ENCODE data around the gene WNT4.

Gene WNT4

DNA sequence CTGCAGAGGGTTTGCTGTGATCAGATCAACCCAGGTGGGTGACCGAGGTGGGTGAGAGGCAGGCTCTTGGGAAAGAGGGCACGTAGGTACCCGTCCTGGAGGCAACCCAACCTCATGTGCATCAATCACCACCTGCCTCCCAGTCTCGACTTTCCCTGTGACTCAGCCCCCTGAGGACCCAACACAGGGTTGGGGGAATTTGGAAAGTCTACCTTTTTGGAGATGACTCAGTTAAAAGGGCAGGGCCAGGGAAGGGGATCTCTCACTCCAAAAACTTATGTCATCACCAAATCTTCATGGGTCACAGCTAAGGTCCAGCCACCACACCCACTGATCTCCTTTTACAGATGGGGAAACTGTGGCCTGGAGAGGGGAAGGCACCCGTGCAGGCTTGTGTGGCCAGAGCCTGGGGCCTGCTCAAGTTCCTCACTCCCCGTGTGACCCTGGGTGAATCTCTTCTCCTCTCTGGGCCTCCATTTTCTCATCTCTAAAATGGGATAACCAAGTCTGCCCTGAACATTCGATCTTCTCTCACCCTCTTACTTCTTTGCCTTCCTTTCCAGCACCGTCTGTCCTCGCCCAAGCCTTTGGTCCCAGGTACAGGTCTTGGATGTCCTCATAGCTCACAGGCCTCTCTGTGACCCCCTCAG is 34.6 kb upstream of the WNT4 start:
- H3K4me1 ChIP-seq (ENCODE audit: insufficient read depth, low read length): no peaks in the 10 kb centered on the region
- H3K4me3 ChIP-seq (ENCODE audit: low read depth in 1 of 2, low read length in 2 of 2): no peak overlapping the region
- no peaks in the 10 kb centered on the region for H3K9me3 ChIP-seq (ENCODE audit: low read length)
- H3K9ac ChIP-seq (ENCODE audit: low read length): no peak overlapping the region
- no peaks in the 10 kb centered on the region for H3K36me3 ChIP-seq (ENCODE audit: insufficient read depth, low read length)
- no peaks in the 10 kb centered on the region for H3K27me3 ChIP-seq (ENCODE audit: control insufficient read depth in 1 of 2, insufficient read depth in 2 of 2, low read length in 2 of 2)
- H3K27ac ChIP-seq (ENCODE audit: low read depth, low read length): no peak overlapping the region

DNA sequence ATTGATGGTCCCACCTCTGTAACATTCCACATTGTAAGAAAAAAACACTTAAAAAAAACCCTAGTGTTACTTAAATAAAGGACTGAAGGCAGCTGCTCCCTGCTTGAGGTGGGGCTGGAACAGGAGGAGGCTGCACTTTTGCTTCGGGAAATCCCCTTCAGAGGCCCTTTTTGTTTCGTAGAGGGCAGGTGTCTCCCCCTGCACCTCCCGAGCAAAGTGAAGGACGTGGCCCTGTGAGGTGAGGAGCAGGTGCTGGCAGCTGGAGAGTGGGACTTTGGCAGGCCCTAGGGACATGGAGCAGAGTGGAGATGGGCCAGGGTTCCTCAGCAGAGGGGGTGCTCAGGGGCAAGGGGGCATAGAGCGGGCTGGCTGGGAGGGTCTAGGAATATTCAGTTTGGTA is 33.4 kb upstream of the WNT4 start:
- H3K9ac ChIP-seq (ENCODE audit: low read length): no peak overlapping the region
- no peak overlapping the region for H3K27ac ChIP-seq (ENCODE audit: low read depth, low read length)
- H3K4me1 ChIP-seq (ENCODE audit: insufficient read depth, low read length): no peaks in the 10 kb centered on the region
- H3K4me3 ChIP-seq (ENCODE audit: low read depth in 1 of 2, low read length in 2 of 2): no peak overlapping the region
- H3K9me3 ChIP-seq (ENCODE audit: low read length): no peaks in the 10 kb centered on the region
- no peaks in the 10 kb centered on the region for H3K27me3 ChIP-seq (ENCODE audit: control insufficient read depth in 1 of 2, insufficient read depth in 2 of 2, low read length in 2 of 2)
- no peaks in the 10 kb centered on the region for H3K36me3 ChIP-seq (ENCODE audit: insufficient read depth, low read length)

DNA sequence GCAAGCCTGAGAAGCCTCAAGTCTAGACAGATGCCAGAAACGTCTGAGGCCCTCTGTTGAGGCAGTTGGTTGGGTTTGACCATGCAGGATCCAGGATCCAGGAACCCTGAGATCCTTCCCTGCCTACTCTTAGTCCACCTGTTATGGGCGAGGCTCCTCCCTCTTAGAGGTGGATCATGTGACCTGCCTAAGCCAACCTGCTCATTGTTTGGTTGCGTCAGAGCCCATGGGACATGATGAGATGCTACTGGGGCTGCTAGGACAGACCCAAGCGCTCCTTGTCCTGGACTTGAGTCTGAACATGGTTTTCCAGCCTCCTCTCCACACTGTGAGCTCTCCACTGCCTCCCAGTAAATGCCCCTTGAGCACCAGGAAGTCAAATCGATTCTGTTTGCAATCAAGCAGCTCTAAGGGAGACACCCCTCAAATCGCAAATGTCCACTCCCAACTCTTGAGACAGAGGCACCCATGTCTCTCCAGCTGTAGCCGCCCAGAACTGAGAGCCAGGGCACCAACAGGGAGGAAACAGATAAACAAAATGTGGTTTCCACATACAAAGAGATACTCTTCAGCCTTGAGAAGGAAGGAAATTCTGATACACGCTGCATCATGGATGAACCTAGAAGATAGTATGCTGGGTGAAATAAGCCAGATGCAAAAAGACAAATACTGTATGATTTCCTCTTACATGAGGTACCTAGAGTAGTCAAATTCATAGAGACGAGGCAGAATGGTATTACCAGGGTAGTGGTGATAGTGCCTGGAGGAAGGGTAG is 31.7 kb upstream of the WNT4 start:
- no peak overlapping the region for H3K9ac ChIP-seq (ENCODE audit: low read length)
- no peaks in the 10 kb centered on the region for H3K9me3 ChIP-seq (ENCODE audit: low read length)
- no peaks in the 10 kb centered on the region for H3K27me3 ChIP-seq (ENCODE audit: control insufficient read depth in 1 of 2, insufficient read depth in 2 of 2, low read length in 2 of 2)
- H3K4me3 ChIP-seq (ENCODE audit: low read depth in 1 of 2, low read length in 2 of 2): no peak overlapping the region
- no peak overlapping the region for H3K27ac ChIP-seq (ENCODE audit: low read depth, low read length)
- H3K36me3 ChIP-seq (ENCODE audit: insufficient read depth, low read length): no peaks in the 10 kb centered on the region
- no peaks in the 10 kb centered on the region for H3K4me1 ChIP-seq (ENCODE audit: insufficient read depth, low read length)

DNA sequence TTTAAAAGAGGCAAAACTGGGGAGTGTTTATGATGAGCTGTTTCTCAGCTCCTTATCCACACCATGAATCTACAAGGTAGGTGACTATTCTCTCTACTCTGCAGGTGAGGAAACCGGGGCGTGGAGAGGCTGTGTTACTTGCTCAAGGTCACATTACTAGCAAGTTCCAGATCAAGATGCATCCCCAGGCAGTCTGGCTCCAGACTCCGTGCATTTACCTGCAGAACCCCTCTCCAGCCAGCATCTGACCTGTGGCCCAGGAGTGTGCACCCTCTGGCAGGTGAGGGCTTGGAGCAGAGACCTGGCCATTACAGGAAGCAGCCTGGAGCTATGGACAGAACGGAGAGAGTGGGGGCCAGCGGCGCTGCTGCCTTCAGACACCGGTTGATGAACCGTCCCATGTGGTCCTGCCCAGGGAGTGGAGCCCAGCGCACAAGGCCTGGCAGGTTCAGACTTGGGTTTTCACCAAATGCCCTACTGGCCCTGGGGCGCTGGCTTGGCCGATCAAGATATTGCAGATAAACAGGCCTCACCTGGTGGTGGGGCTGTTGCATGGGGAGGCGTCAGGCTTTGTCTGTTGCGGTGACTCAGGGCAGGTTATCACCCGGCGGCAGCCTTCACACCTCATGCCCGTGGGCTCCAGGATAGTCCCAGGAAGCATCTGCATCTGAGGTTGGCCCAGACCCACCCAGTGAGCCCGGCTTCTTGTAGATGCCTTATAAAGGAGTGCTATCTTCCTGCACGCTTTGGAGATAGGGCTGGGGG is 29.2 kb upstream of the WNT4 start:
- H3K4me3 ChIP-seq (ENCODE audit: low read depth in 1 of 2, low read length in 2 of 2): no peak overlapping the region
- H3K9me3 ChIP-seq (ENCODE audit: low read length): no peaks in the 10 kb centered on the region
- H3K4me1 ChIP-seq (ENCODE audit: insufficient read depth, low read length): no peaks in the 10 kb centered on the region
- H3K27me3 ChIP-seq (ENCODE audit: control insufficient read depth in 1 of 2, insufficient read depth in 2 of 2, low read length in 2 of 2): no peaks in the 10 kb centered on the region
- no peak overlapping the region for H3K27ac ChIP-seq (ENCODE audit: low read depth, low read length)
- no peak overlapping the region for H3K9ac ChIP-seq (ENCODE audit: low read length)
- no peaks in the 10 kb centered on the region for H3K36me3 ChIP-seq (ENCODE audit: insufficient read depth, low read length)

DNA sequence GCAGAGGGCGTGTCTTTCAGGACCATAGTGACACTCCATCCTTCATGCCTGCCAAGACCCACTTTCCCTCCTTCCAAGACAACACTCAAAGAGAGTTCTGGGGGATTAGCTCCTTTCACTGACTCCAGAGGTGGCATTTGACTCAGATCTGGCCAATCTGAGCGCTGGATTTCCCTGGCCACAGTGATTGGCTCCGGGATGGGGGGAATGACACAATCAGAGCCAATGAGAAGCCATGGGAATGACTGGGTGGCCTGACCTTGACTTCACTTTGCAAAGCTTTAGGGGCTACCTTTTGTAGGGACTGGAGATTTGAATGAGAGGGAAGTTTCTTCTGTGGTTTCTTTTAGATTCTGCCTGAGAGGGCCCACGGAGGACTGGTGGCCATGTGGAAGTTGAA is 26.9 kb upstream of the WNT4 start:
- Histone ChIP-seq H3K9ac (ENCODE audit: low read length) (no peak overlapping the region), H3K9me3 (ENCODE audit: low read length) (no peaks in the 10 kb centered on the region), H3K4me1 (ENCODE audit: insufficient read depth, low read length) (no peaks in the 10 kb centered on the region), H3K4me3 (ENCODE audit: low read depth in 1 of 2, low read length in 2 of 2) (no peak overlapping the region), H3K27me3 (ENCODE audit: control insufficient read depth in 1 of 2, insufficient read depth in 2 of 2, low read length in 2 of 2) (no peaks in the 10 kb centered on the region), H3K36me3 (ENCODE audit: insufficient read depth, low read length) (no peaks in the 10 kb centered on the region), H3K27ac (ENCODE audit: low read depth, low read length) (no peak overlapping the region)

DNA sequence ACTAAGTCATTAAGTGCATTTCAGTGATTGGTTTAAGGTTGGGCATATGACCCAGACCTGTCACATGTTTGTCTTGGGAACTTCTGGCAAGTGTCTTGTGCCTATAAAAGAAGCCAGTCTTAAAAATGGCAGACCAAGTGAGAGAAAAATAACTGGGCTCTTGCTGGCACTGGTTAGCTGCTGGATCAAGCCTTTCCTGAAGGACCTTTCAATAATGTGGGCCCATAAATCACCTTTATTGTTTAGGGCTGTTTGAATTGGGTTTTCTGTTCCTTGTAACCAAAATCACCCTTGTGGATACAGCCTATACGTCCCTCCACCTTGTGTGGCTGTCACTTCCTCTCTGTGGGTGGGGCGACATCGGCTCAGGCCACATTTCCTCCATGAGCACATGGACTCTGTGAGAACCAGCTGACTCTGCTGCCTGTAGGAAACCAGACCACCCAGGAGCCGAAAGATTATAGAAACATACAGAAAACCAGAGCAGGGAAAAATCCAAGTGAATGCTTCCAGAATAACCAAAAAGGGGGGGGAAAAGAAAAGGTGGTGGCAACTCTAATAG is 25.6 kb upstream of the WNT4 start:
- no peaks in the 10 kb centered on the region for H3K36me3 ChIP-seq (ENCODE audit: insufficient read depth, low read length)
- H3K4me3 ChIP-seq (ENCODE audit: low read depth in 1 of 2, low read length in 2 of 2): no peak overlapping the region
- no peaks in the 10 kb centered on the region for H3K4me1 ChIP-seq (ENCODE audit: insufficient read depth, low read length)
- H3K9me3 ChIP-seq (ENCODE audit: low read length): no peaks in the 10 kb centered on the region
- H3K9ac ChIP-seq (ENCODE audit: low read length): no peak overlapping the region
- no peak overlapping the region for H3K27ac ChIP-seq (ENCODE audit: low read depth, low read length)
- no peaks in the 10 kb centered on the region for H3K27me3 ChIP-seq (ENCODE audit: control insufficient read depth in 1 of 2, insufficient read depth in 2 of 2, low read length in 2 of 2)

DNA sequence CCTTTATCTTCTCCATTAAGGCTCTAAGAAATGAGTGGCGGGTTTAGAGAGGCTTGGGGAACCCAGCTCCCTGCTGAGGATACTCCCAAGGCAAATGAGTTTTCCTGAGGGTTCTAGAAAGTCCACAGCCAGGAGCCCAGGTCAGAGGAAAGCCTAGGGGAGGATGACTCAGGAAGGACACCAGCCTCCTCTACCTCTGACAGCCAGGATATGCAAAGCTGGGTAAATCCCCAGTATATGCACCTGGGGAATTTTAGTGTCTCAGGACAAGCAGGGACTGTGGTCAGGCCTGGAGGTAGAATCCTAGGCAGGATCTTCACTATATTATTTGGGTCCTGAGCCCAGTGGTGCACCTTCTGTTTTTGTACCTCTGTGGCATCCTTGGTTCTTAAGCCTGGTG is 23.5 kb upstream of the WNT4 start:
- H3K27ac ChIP-seq (ENCODE audit: low read depth, low read length): no peak overlapping the region
- H3K4me1 ChIP-seq (ENCODE audit: insufficient read depth, low read length): no peaks in the 10 kb centered on the region
- H3K36me3 ChIP-seq (ENCODE audit: insufficient read depth, low read length): no peaks in the 10 kb centered on the region
- no peaks in the 10 kb centered on the region for H3K9me3 ChIP-seq (ENCODE audit: low read length)
- no peak overlapping the region for H3K9ac ChIP-seq (ENCODE audit: low read length)
- no peak overlapping the region for H3K4me3 ChIP-seq (ENCODE audit: low read depth in 1 of 2, low read length in 2 of 2)
- H3K27me3 ChIP-seq (ENCODE audit: control insufficient read depth in 1 of 2, insufficient read depth in 2 of 2, low read length in 2 of 2): no peaks in the 10 kb centered on the region

DNA sequence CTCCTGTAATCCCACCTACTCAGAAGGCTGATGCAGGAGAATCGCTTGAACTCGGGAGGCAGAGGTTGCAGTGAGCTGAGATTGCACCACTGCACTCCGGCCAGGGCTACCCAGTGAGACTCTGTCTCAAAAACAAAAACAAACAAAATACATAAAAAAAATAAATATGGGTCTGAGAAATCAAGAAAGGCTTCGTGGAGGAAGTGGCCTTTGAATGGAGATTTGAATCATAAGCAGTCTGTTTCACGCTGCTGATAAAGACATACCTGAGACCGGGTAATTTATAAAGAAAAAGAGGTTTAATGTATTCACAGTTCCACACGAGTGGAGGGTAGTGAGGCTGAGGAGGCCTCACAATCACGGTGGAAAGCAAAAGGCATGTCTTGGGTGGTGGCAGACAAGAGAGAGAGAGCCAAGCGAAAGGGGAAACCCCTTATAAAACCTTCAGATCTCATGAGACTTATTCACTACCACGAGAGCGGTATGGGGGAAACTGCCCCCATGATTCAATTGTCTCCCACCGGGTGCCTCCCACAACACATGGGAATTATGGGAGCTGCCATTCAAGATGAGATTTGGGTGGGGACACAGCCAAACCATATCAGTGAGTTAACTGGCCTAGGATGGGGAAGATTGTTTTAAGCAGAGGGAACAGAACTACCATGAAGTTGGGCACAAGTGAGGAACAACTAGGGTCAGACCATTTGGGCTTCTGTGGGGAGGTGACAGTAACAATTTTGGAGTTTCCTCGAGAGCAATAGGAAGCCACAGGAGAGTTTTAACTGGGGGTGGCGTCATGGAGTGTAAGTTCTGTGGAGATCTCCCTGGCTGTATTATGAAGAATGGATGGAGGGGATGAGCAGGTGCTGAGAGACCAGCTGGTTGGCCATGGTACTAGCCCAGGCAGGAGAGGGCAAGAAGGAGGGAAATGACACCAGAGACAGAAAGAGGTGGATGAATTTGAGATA is 22.2 kb upstream of the WNT4 start:
- Histone ChIP-seq H3K36me3 (ENCODE audit: insufficient read depth, low read length) (no peaks in the 10 kb centered on the region), H3K9me3 (ENCODE audit: low read length) (no peaks in the 10 kb centered on the region), H3K9ac (ENCODE audit: low read length) (no peak overlapping the region), H3K27ac (ENCODE audit: low read depth, low read length) (no peak overlapping the region), H3K4me1 (ENCODE audit: insufficient read depth, low read length) (no peaks in the 10 kb centered on the region), H3K4me3 (ENCODE audit: low read depth in 1 of 2, low read length in 2 of 2) (no peak overlapping the region), H3K27me3 (ENCODE audit: control insufficient read depth in 1 of 2, insufficient read depth in 2 of 2, low read length in 2 of 2) (no peaks in the 10 kb centered on the region)

DNA sequence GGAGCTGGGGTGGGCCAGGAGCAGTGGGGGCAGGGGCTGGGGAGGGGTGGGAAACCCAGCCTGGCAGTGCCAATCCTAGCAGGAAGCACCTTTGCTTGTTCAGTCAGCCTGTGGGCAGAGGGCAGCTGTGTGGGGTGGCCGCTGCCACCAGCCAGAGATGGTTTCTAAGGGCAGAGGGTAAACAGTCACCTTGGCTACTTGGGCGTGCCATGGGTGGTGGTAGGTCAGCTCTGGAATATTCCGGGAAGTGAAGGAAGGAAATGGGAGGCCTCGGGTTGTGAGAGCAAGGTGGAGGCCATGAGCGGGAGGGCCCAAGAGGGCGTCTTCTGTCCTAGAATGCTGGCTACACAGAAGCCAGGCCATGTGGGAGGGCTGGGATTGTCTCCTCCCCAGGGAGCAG is 20.7 kb upstream of the WNT4 start:
- Histone ChIP-seq H3K36me3 (ENCODE audit: insufficient read depth, low read length) (no peaks in the 10 kb centered on the region), H3K4me3 (ENCODE audit: low read depth in 1 of 2, low read length in 2 of 2) (no peak overlapping the region), H3K4me1 (ENCODE audit: insufficient read depth, low read length) (no peaks in the 10 kb centered on the region), H3K27ac (ENCODE audit: low read depth, low read length) (no peak overlapping the region), H3K27me3 (ENCODE audit: control insufficient read depth in 1 of 2, insufficient read depth in 2 of 2, low read length in 2 of 2) (no peaks in the 10 kb centered on the region), H3K9ac (ENCODE audit: low read length) (no peak overlapping the region), H3K9me3 (ENCODE audit: low read length) (no peaks in the 10 kb centered on the region)

DNA sequence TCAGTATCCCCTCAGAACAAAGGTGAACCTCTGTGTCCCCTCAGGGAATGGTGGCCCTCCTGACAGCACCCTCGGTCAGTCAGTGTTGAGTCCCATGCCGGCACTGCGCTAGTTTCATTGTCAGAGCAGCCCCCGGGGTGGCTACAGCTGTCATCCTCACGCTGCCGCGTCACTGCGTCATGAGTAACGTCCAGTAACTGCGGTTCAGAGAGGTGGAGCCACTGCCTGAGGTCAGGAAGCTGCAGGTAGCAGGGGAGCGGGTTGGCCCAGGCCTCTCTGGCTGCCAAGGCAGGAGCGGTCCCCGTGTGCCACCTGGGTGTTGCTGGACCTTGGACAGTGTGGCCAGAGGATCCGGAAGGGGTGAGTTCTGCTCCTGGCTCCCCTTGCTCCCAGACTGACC is 20.2 kb upstream of the WNT4 start:
- H3K4me1 ChIP-seq (ENCODE audit: insufficient read depth, low read length): no peaks in the 10 kb centered on the region
- no peaks in the 10 kb centered on the region for H3K36me3 ChIP-seq (ENCODE audit: insufficient read depth, low read length)

DNA sequence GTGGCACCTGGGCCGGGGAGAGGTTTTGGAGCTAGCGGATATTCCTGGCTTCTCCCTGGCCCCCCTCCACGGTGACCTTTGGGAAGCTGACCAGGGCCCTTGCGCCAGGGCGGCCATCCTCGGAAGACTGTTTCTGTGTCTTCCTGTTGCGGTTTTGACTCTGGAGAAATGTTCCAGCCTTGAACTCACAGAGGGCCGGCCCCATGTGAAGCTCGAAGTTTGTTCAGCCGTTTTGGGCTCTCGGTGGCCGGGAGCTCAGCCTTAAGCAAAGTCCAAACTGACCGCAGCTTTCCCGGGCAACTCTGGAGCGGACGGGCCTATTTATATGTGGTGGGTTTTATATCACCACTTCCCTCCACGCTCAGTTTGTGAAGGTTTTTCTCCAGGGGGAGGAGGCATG is 17.0 kb upstream of the WNT4 start:
- Histone ChIP-seq H3K9me3 (ENCODE audit: low read length) (no peaks in the 10 kb centered on the region), H3K36me3 (ENCODE audit: insufficient read depth, low read length) (no peaks in the 10 kb centered on the region), H3K4me3 (ENCODE audit: low read depth in 1 of 2, low read length in 2 of 2) (no peak overlapping the region), H3K9ac (ENCODE audit: low read length) (no peak overlapping the region), H3K4me1 (ENCODE audit: insufficient read depth, low read length) (no peaks in the 10 kb centered on the region), H3K27ac (ENCODE audit: low read depth, low read length) (no peak overlapping the region), H3K27me3 (ENCODE audit: control insufficient read depth in 1 of 2, insufficient read depth in 2 of 2, low read length in 2 of 2) (no peaks in the 10 kb centered on the region)

More for the DNA sequence above, 20.2 kb upstream of the WNT4 start:
- no peak overlapping the region for H3K4me3 ChIP-seq (ENCODE audit: low read depth in 1 of 2, low read length in 2 of 2)
- no peak overlapping the region for H3K9ac ChIP-seq (ENCODE audit: low read length)
- no peaks in the 10 kb centered on the region for H3K27me3 ChIP-seq (ENCODE audit: control insufficient read depth in 1 of 2, insufficient read depth in 2 of 2, low read length in 2 of 2)
- no peak overlapping the region for H3K27ac ChIP-seq (ENCODE audit: low read depth, low read length)
- H3K9me3 ChIP-seq (ENCODE audit: low read length): no peaks in the 10 kb centered on the region

All from muscle layer of colon (tissue), 2 donors.